Stimulated activated CD8-positive, alpha-beta memory T cell treated with anti-CD3 and anti-CD28 coated beads, Interleukin-7, amount 100 ng/mL, for 4 hours (primary cell): ENCODE results near the gene KIFC3.
"Not testable (repeated sequence)": the region's sequence is repeated elsewhere in the genome, so short reads cannot be mapped to it uniquely, and the experiment has no call there.

Source experiments
- DNase-seq, 2 donors: peaks; one replicate each; pipeline ENCODE4 v3.0.0-alpha.2; 2020; ENCODE audit warnings: low read depth in 2 of 2

Gene KIFC3

GRCh38 chr16:57786632-57787518, 15.4 kb downstream of the KIFC3 start:
- DNase-seq: no peak

GRCh38 chr16:57785924-57786323, 16.4 kb downstream of the KIFC3 start:
- DNase-seq: no peak

GRCh38 chr16:57785385-57785784, 16.9 kb downstream of the KIFC3 start:
- DNase-seq: no peak

- DNase-seq: no peak
Observed at GRCh38 chr16:57784334-57784733, 18.0 kb downstream of the KIFC3 start.

GRCh38 chr16:57783883-57784282, 18.4 kb downstream of the KIFC3 start:
- DNase-seq: no peak

GRCh38 chr16:57783116-57783515, 19.2 kb downstream of the KIFC3 start:
- no peak for DNase-seq

GRCh38 chr16:57782607-57783055, 19.7 kb downstream of the KIFC3 start:
- DNase-seq: not testable (repeated sequence)

- no peak for DNase-seq
Observed at GRCh38 chr16:57781741-57782606, 20.3 kb downstream of the KIFC3 start.

- DNase-seq: no peak
Observed at GRCh38 chr16:57781349-57781740, 20.9 kb downstream of the KIFC3 start.

GRCh38 chr16:57779836-57780235, 22.5 kb downstream of the KIFC3 start:
- not testable (repeated sequence) for DNase-seq

GRCh38 chr16:57778658-57779057, 23.6 kb downstream of the KIFC3 start:
- no peak for DNase-seq

GRCh38 chr16:57775661-57776469, 26.4 kb downstream of the KIFC3 start:
- no peak for DNase-seq

GRCh38 chr16:57774705-57775285, 27.5 kb downstream of the KIFC3 start:
- DNase-seq: no peak

GRCh38 chr16:57773655-57774295, 28.5 kb downstream of the KIFC3 start:
- no peak for DNase-seq

- no peak for DNase-seq
Observed at GRCh38 chr16:57773019-57773418, 29.3 kb downstream of the KIFC3 start.

- DNase-seq: no peak
Observed at GRCh38 chr16:57771141-57771785, 31.0 kb downstream of the KIFC3 start.

- no peak for DNase-seq
Observed at GRCh38 chr16:57770361-57770760, 31.9 kb downstream of the KIFC3 start.

- DNase-seq: no peak
Observed at GRCh38 chr16:57769541-57770145, 32.6 kb downstream of the KIFC3 start.

- no peak for DNase-seq
Observed at GRCh38 chr16:57766714-57767348, 35.5 kb downstream of the KIFC3 start.
